ENCODE measurements around the gene AFMID.
"Not testable (repeated sequence)": the region's sequence is repeated elsewhere in the genome, so short reads cannot be mapped to it uniquely, and the experiment has no call there.

GRCh38 chr17:78139861-78140168 lies 47.3 kb upstream of the AFMID start:
- not testable (repeated sequence) for TF ChIP-seq CTCF (IDR thresholded peaks at IDR 0.05); ZFX (IDR thresholded peaks at IDR 0.05; ENCODE audit: borderline replicate concordance)

All from 22Rv1 (cell line).